H1 (cell line): Measurements from ENCODE around the gene HBEGF. TPM values are rescaled to one million over a fixed set of nuclear protein-coding genes. Genes with fewer than 3 reads are reported as not detected.

Experiments used
- CTCF ChIA-PET: fragments of 300-600 bp; sonication (Branson Sonifier 250); formaldehyde crosslinking; loops from one replicate; lab custom pipeline; 2021; ENCODE audit not compliant: partially characterized antibody; lab: Charles Lee
- POLR2A ChIA-PET: fragments of 300-600 bp; sonication (Branson Sonifier 250); formaldehyde crosslinking; loops from one replicate; lab custom pipeline; 2021; ENCODE audit warnings: inconsistent platforms; ENCODE audit not compliant: partially characterized antibody; lab: Charles Lee
- DNase-seq, 2 experiments: peaks; one replicate each; pipeline versions ENCODE4 v3.0.0 to v3.0.0-alpha.2; 2010 to 2022; ENCODE audit warnings: low spot score in 2 of 2, low read depth in 1 of 2, mixed read lengths in 1 of 2
- FAIRE-seq: peaks from 2 replicates; lab custom pipeline; 2011; peaks lifted over from hg19 to GRCh38; lab: Jason Lieb, UNC
- H2AFZ ChIP-seq: 2 replicates; pipeline ENCODE4 v1.8.1; 2012; ENCODE audit warnings: low read length, inconsistent platforms
- H2AK5ac ChIP-seq: 2 replicates; pipeline ENCODE4 v1.6.1; 2013; ENCODE audit warnings: low read depth, low read length
- H2BK120ac ChIP-seq: replicated peaks from 2 replicates; pipeline ENCODE3; 2013; ENCODE audit warnings: low read depth, low read length, inconsistent platforms
- H2BK12ac ChIP-seq: 2 replicates; pipeline ENCODE4 v1.6.1; 2013; ENCODE audit warnings: low read depth, low read length
- H2BK15ac ChIP-seq: 2 replicates; pipeline ENCODE4 v1.6.1; 2013; ENCODE audit warnings: low read length
- H2BK20ac ChIP-seq: 2 replicates; pipeline ENCODE4 v1.6.1; 2013; ENCODE audit warnings: low read length
- H2BK5ac ChIP-seq: 2 replicates; pipeline ENCODE4 v1.6.1; 2013; ENCODE audit warnings: low read depth, low read length
- H3K14ac ChIP-seq: 2 replicates; pipeline ENCODE4 v1.6.1; 2013; ENCODE audit warnings: inconsistent platforms; ENCODE audit not compliant: insufficient read length
- H3K18ac ChIP-seq: 2 replicates; pipeline ENCODE4 v1.6.1; 2013; ENCODE audit warnings: low read length; ENCODE audit errors: extremely low read depth
- H3K23ac ChIP-seq: 2 replicates; pipeline ENCODE4 v1.6.1; 2013; ENCODE audit warnings: inconsistent platforms; ENCODE audit not compliant: insufficient read length
- H3K23me2 ChIP-seq: 2 replicates; pipeline ENCODE4 v1.6.1; 2013; ENCODE audit warnings: low read depth, low read length
- H3K27ac ChIP-seq: 2 replicates; pipeline ENCODE4 v1.6.1; 2011; ENCODE audit warnings: low read depth, low read length, inconsistent platforms
- H3K27me3 ChIP-seq, 4 experiments: replicated peaks in 1 of 4; 1 replicate in 1 of 4; 2 replicates in 3 of 4; pipeline versions ENCODE4 v1.6.1 to v1.8.1; 2011 to 2013; ENCODE audit warnings: low read length in 3 of 4, mild to moderate bottlenecking in 3 of 4, inconsistent platforms in 2 of 4, mixed read lengths in 2 of 4, moderate library complexity in 1 of 4; ENCODE audit not compliant: control insufficient read depth in 3 of 4, insufficient read depth in 3 of 4; ENCODE audit errors: extremely low read depth in 1 of 4
- H3K36me3 ChIP-seq, 4 experiments: 2 replicates each; pipeline versions ENCODE4 v1.6.1 to v1.8.1; 2011 to 2013; ENCODE audit warnings: mild to moderate bottlenecking in 4 of 4, low read length in 3 of 4, moderate library complexity in 2 of 4, control low read depth in 1 of 4, inconsistent platforms in 1 of 4; ENCODE audit not compliant: insufficient read depth in 4 of 4, control insufficient read depth in 2 of 4
- H3K4ac ChIP-seq: replicated peaks from 2 replicates; pipeline ENCODE3; 2013; ENCODE audit warnings: low read length, low read depth, mixed read lengths, inconsistent platforms; ENCODE audit not compliant: insufficient read length
- H3K4me1 ChIP-seq, 4 experiments: replicated peaks in 1 of 4; 1 replicate in 1 of 4; 2 replicates in 3 of 4; pipeline versions ENCODE4 v1.6.1 to v1.8.1; 2011 to 2013; ENCODE audit warnings: low read length in 3 of 4, inconsistent platforms in 2 of 4, mixed read lengths in 1 of 4; ENCODE audit not compliant: insufficient read depth in 4 of 4, control insufficient read depth in 3 of 4
- H3K4me2 ChIP-seq, 2 experiments: 2 replicates each; pipeline versions ENCODE4 v1.6.1 to v1.8.1; 2011 to 2013; ENCODE audit warnings: low read depth in 2 of 2, low read length in 2 of 2, control low read depth in 1 of 2, inconsistent platforms in 1 of 2, mild to moderate bottlenecking in 1 of 2; ENCODE audit not compliant: insufficient read depth in 1 of 2
- H3K4me3 ChIP-seq, 4 experiments: fragments of 200-600, 300-600 bp in 1 of 4; sonication (generic), shearing (Covaris generic), sonication (Bioruptor Twin) in 1 of 4; 2 replicates each; pipeline versions ENCODE4 v1.5.1 to v1.8.1; 2011 to 2016; ENCODE audit warnings: low read length in 4 of 4, low read depth in 3 of 4, control low read depth in 2 of 4, inconsistent platforms in 2 of 4, mild to moderate bottlenecking in 2 of 4, mixed read lengths in 1 of 4, moderate library complexity in 1 of 4; ENCODE audit not compliant: insufficient read depth in 2 of 4; ENCODE audit errors: extremely low read depth in 1 of 4
- H3K56ac ChIP-seq: replicated peaks from 2 replicates; pipeline ENCODE3; 2013; ENCODE audit warnings: low read depth, mild to moderate bottlenecking, mixed read lengths, low read length, inconsistent platforms; ENCODE audit not compliant: insufficient read length
- H3K79me1 ChIP-seq: 2 replicates; pipeline ENCODE4 v1.6.1; 2013; ENCODE audit warnings: low read depth, low read length, control low read depth
- H3K79me2 ChIP-seq, 2 experiments: 2 replicates each; pipeline versions ENCODE4 v1.6.1 to v1.8.1; 2012 to 2013; ENCODE audit warnings: low read length in 2 of 2, mild to moderate bottlenecking in 2 of 2, inconsistent platforms in 1 of 2; ENCODE audit not compliant: insufficient read depth in 2 of 2, control insufficient read depth in 1 of 2
- H3K9ac ChIP-seq, 4 experiments: replicated peaks in 1 of 4; 1 replicate in 1 of 4; 2 replicates in 3 of 4; pipeline versions ENCODE4 v1.6.1 to v1.8.1; 2011 to 2013; ENCODE audit warnings: low read depth in 3 of 4, low read length in 3 of 4, control low read depth in 2 of 4, mild to moderate bottlenecking in 2 of 4, moderate library complexity in 2 of 4, inconsistent platforms in 1 of 4; ENCODE audit errors: extremely low read depth in 1 of 4
- H3K9me3 ChIP-seq, 2 experiments: 2 replicates each; pipeline versions ENCODE4 v1.6.1 to v1.8.1; 2012 to 2013; ENCODE audit warnings: mild to moderate bottlenecking in 2 of 2, moderate library complexity in 2 of 2, control low read depth in 1 of 2, inconsistent platforms in 1 of 2, low read depth in 1 of 2, low read length in 1 of 2, mixed read lengths in 1 of 2; ENCODE audit not compliant: insufficient read depth in 2 of 2
- H4K20me1 ChIP-seq, 2 experiments: replicated peaks in 1 of 2; 2 replicates each; pipeline versions ENCODE3 to v1.8.1; 2011 to 2013; ENCODE audit warnings: inconsistent platforms in 2 of 2, low read length in 2 of 2, mild to moderate bottlenecking in 1 of 2; ENCODE audit not compliant: insufficient read depth in 2 of 2, control insufficient read depth in 1 of 2
- H4K5ac ChIP-seq: 2 replicates; pipeline ENCODE4 v1.6.1; 2013; ENCODE audit warnings: low read length, low read depth, mixed read lengths, inconsistent platforms; ENCODE audit not compliant: insufficient read length
- H4K8ac ChIP-seq: 2 replicates; pipeline ENCODE4 v1.8.0; 2013; ENCODE audit warnings: mild to moderate bottlenecking, moderate library complexity, low read length, inconsistent platforms; ENCODE audit not compliant: insufficient read depth; ENCODE audit errors: extremely low read depth
- H4K91ac ChIP-seq: replicated peaks from 2 replicates; pipeline ENCODE3; 2013; ENCODE audit warnings: low read length, mixed read lengths, inconsistent platforms; ENCODE audit not compliant: insufficient read length
- CEBPB ChIP-seq: IDR thresholded peaks from 2 replicates; pipeline ENCODE4 v1.6.1; 2012; ENCODE audit warnings: low read depth, low read length
- HDAC6 ChIP-seq: IDR thresholded peaks from one replicate; pipeline ENCODE4 v1.7.1; 2012; ENCODE audit warnings: low read depth, mild to moderate bottlenecking, inconsistent platforms, low read length, moderate library complexity
- JUND ChIP-seq: IDR thresholded peaks from 2 replicates; pipeline ENCODE4 v1.6.1; 2011; ENCODE audit warnings: mild to moderate bottlenecking, improper control_type of control experiment, low read length
- NANOG ChIP-seq: IDR thresholded peaks from 2 replicates; pipeline ENCODE4 v1.6.1; 2011; ENCODE audit warnings: low read length, low read depth, mild to moderate bottlenecking, inconsistent platforms; ENCODE audit not compliant: insufficient read depth, poor library complexity, severe bottlenecking
- NRF1 ChIP-seq: IDR thresholded peaks from 2 replicates; pipeline ENCODE4 v1.6.1; 2011; ENCODE audit warnings: mild to moderate bottlenecking, low read depth, low read length, improper control_type of control experiment
- POLR2A ChIP-seq, 2 experiments: IDR thresholded peaks; 1 replicate in 1 of 2; 2 replicates in 1 of 2; pipeline ENCODE4 v1.6.1; 2011; ENCODE audit warnings: low read depth in 2 of 2, low read length in 2 of 2, mild to moderate bottlenecking in 2 of 2; ENCODE audit errors: control extremely low read depth in 1 of 2
- RBBP5 ChIP-seq: IDR thresholded peaks from 2 replicates; pipeline ENCODE4 v1.7.1; 2012; ENCODE audit warnings: low read depth, mild to moderate bottlenecking, inconsistent platforms, low read length, moderate library complexity, borderline replicate concordance
- RFX5 ChIP-seq: IDR thresholded peaks from 2 replicates; pipeline ENCODE4 v1.6.1; 2011; ENCODE audit warnings: low read depth, low read length, improper control_type of control experiment, borderline replicate concordance
- RNF2 ChIP-seq: fragments of 200-900, 300-1000 bp; sonication (generic); IDR thresholded peaks from 2 replicates; pipeline ENCODE4 v1.7.1; 2016; ENCODE audit warnings: borderline replicate concordance, low read depth, mild to moderate bottlenecking, antibody characterized with exemption, low read length; ENCODE audit not compliant: poor library complexity, severe bottlenecking; ENCODE audit errors: missing control alignments
- SIRT6 ChIP-seq: IDR thresholded peaks from one replicate; pipeline ENCODE4 v1.7.1; 2012; ENCODE audit warnings: low read length, inconsistent platforms
- SIX5 ChIP-seq: IDR thresholded peaks from 2 replicates; pipeline ENCODE4 v1.6.1; 2011; ENCODE audit warnings: mild to moderate bottlenecking, low read depth, low read length
- SP2 ChIP-seq: IDR thresholded peaks from 2 replicates; pipeline ENCODE4 v1.6.1; 2012; ENCODE audit warnings: mild to moderate bottlenecking, low read length, inconsistent platforms
- SP4 ChIP-seq: IDR thresholded peaks from 2 replicates; pipeline ENCODE4 v1.6.1; 2012; ENCODE audit warnings: low read length, inconsistent platforms
- TAF7 ChIP-seq: optimal IDR thresholded peaks from 2 replicates; pipeline ENCODE3; 2011; ENCODE audit warnings: low read depth, mild to moderate bottlenecking, inconsistent platforms, low read length, moderate library complexity, borderline replicate concordance
- TCF12 ChIP-seq: IDR thresholded peaks from 2 replicates; pipeline ENCODE4 v1.6.1; 2011; ENCODE audit warnings: low read depth, mild to moderate bottlenecking, low read length
- WGBS, 2 experiments: shearing (Covaris generic) in 1 of 2; methylation state at CpG; one replicate each; pipeline versions ENCODE4 v1.1.6 to v1.1.7; 2013 to 2015; ENCODE audit warnings: low lambda C conversion rate in 2 of 2, mixed read lengths in 2 of 2, inconsistent platforms in 1 of 2, low coverage in 1 of 2, missing lambda C conversion rate in 1 of 2; ENCODE audit not compliant: insufficient replicate concordance in 2 of 2, insufficient coverage in 1 of 2, insufficient read length in 1 of 2; ENCODE audit errors: extremely low coverage in 1 of 2, missing lambda C conversion rate in 1 of 2; 5-methylcytosine and 5-hydroxymethylcytosine counted together
- polyA plus RNA-seq, 7 experiments: library from polyadenylated mRNA; depleted of rRNA in 3 of 7; stranded (reverse) in 5 of 7; unstranded in 2 of 7; fragments of >200 nt in 5 of 7; fragments of 200-250 nt in 2 of 7; gene quantifications; 1 replicate in 5 of 7; 2 replicates in 1 of 7; 4 replicates in 1 of 7; pipeline versions ENCODE4 v1.2.1 to v1.2.3, GENCODE V29; 2011 to 2013; ENCODE audit warnings: missing spikeins in 2 of 7, mixed read lengths in 2 of 7
- total RNA-seq: library from RNA; stranded (reverse); fragmentation: NEBNext Ultra II Directional; extraction: Animal tissue kit (Norgen Biotek cat#: 25700); gene quantifications from 2 replicates; pipeline ENCODE4 v1.2.1, GENCODE V29; 2021

Gene HBEGF
- total and polyA plus RNA-seq, 2 of the 8 experiments (the other 6 are each of a cell fraction or from before 2014, with no cell fraction given): 2.4 to 2.5 TPM

DNA sequence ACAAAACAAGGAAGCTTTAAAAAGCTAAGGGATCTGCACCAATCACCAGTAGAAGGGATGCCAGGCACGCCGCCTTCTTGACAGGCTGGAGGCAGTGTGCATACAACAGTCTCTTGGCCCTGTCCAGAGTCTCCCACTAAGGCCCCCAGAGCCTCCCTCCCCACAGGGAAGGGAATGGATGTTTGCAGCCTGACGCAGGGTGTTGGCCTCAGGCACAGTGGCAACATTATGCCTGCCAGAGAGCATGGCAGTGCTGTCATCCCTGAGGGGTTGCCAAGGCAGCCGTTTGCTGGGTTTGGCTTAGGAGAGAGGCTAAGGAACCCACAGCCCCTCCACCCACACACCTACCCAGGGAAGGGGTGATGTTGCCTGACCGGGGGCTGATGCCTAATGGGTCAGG, 4.8 kb downstream of the HBEGF start:
- Histone ChIP-seq H3K4me2 (no peak overlapping the region), H4K8ac (no peak overlapping the region), H3K4me1 (peaks cover 0 to 13% (median 6%) of the 10 kb centered on the region in 4 experiments; a peak in 5 of 7 replicates), H4K91ac (no peak overlapping the region), H2BK12ac (no peak overlapping the region), H2BK20ac (no peak overlapping the region), H3K23ac (no peak overlapping the region), H3K9ac (no peak overlapping the region), H3K23me2 (peaks cover 4% of the 10 kb centered on the region), H2BK120ac (no peak overlapping the region), H3K27ac (no peak overlapping the region), H3K27me3 (peaks cover 0 to 11% (median 5%) of the 10 kb centered on the region in 4 experiments; a peak in 6 of 7 replicates), H2BK5ac (no peak overlapping the region), H3K14ac (no peak overlapping the region), H4K5ac (no peak overlapping the region), H3K56ac (no peak overlapping the region), H2BK15ac (no peak overlapping the region), H3K9me3 (no peaks in the 10 kb centered on the region), H3K36me3 (no peaks in the 10 kb centered on the region; a peak in 1 of 8 replicates), H3K18ac (no peak overlapping the region), H2AFZ (no peak overlapping the region), H4K20me1 (peaks cover 0 to 4% of the 10 kb centered on the region in 2 experiments), H3K4ac (no peak overlapping the region), H2AK5ac (no peak overlapping the region), H3K79me1 (no peaks in the 10 kb centered on the region; the same call in 1 of the 2 replicates), H3K4me3 (no peak overlapping the region), H3K79me2 (no peaks in the 10 kb centered on the region)
- POLR2A ChIA-PET: interaction anchor here (1.1 to 2.0 kb wide), 2 partner anchors 96 to 99 kb away, joined by 3 to 7 read pairs; no protein-coding TSS in a partner anchor
- no peak for FAIRE-seq
- 90% methylated on average over 3 of the region's 5 CpGs; no CpG with 5 or more reads in 1 of the 2 experiments for WGBS, 2 experiments
- DNase-seq: no peak
- no peak for TF ChIP-seq RNF2
- TF ChIP-seq TCF12: no peak
- TF ChIP-seq JUND: no peak
- no peak for TF ChIP-seq NANOG
- no peak for TF ChIP-seq SP2
- TF ChIP-seq CEBPB: no peak
- no peak for TF ChIP-seq SP4
- no peak for TF ChIP-seq POLR2A (IDR thresholded peaks at IDR 0.05; ENCODE audit: control extremely low read depth in 1 of 2, low read depth in 2 of 2, low read length in 2 of 2)
- no peak for TF ChIP-seq RBBP5
- no peak for TF ChIP-seq RFX5
- no peak for TF ChIP-seq HDAC6
- TF ChIP-seq TAF7: no peak
- TF ChIP-seq NRF1: no peak
- no peak for TF ChIP-seq SIX5
- TF ChIP-seq SIRT6: no peak
- CTCF ChIA-PET: interaction anchor here (0.7 to 2.6 kb wide), 4 partner anchors 8 to 112 kb away, joined by 4 to 7 read pairs (median 6); no protein-coding TSS in a partner anchor
